OCI-LY1 (cell line): ENCODE data around the gene GNB1L.

Source experiments
- H2AFZ ChIP-seq: fragments of 200-600 bp; sonication (generic), shearing (Covaris generic); 2 replicates; pipeline ENCODE4 v1.6.0; 2014; ENCODE audit warnings: antibody characterized with exemption, mild to moderate bottlenecking, low read length
- H3F3A ChIP-seq: fragments of 200-600 bp; sonication (generic), shearing (Covaris generic); 2 replicates; pipeline ENCODE4 v1.6.0; 2014; ENCODE audit warnings: mild to moderate bottlenecking, antibody characterized with exemption, low read length, moderate library complexity; ENCODE audit not compliant: insufficient read depth
- H3K27ac ChIP-seq: fragments of 200-600 bp; sonication (generic); 2 replicates; pipeline ENCODE4 v1.5.1; 2014; ENCODE audit warnings: low read length, mixed run types, mild to moderate bottlenecking, low read depth; ENCODE audit not compliant: poor library complexity, severe bottlenecking
- H3K27me3 ChIP-seq: fragments of 200-600 bp; sonication (generic); 2 replicates; pipeline ENCODE4 v1.6.0; 2014; ENCODE audit warnings: antibody characterized with exemption, mild to moderate bottlenecking, low read length, moderate library complexity; ENCODE audit not compliant: insufficient read depth
- H3K36me3 ChIP-seq: fragments of 200-600 bp; sonication (generic); 2 replicates; pipeline ENCODE4 v1.6.1; 2014; ENCODE audit warnings: mild to moderate bottlenecking, antibody characterized with exemption, low read length, moderate library complexity, mixed read lengths; ENCODE audit not compliant: insufficient read depth
- H3K4me1 ChIP-seq: fragments of 200-600 bp; sonication (generic); 2 replicates; pipeline ENCODE4 v1.5.1; 2014; ENCODE audit warnings: mild to moderate bottlenecking, low read length, moderate library complexity; ENCODE audit not compliant: insufficient read depth, severe bottlenecking
- H3K4me2 ChIP-seq: fragments of 200-600 bp; sonication (generic), shearing (Covaris generic); 2 replicates; pipeline ENCODE4 v1.6.1; 2014; ENCODE audit warnings: low read length
- H3K4me3 ChIP-seq: fragments of 200-600 bp; sonication (generic); 2 replicates; pipeline ENCODE4 v1.5.1; 2014; ENCODE audit warnings: low read length, low read depth, mild to moderate bottlenecking, mixed read lengths; ENCODE audit not compliant: poor library complexity, severe bottlenecking
- H3K79me2 ChIP-seq: fragments of 200-600 bp; shearing (Covaris generic); 2 replicates; pipeline ENCODE4 v1.6.1; 2016; ENCODE audit warnings: mixed run types, low read length, mixed read lengths; ENCODE audit not compliant: insufficient read depth
- H3K9ac ChIP-seq: fragments of 200-600 bp; sonication (generic), shearing (Covaris generic); 2 replicates; pipeline ENCODE4 v1.6.1; 2014; ENCODE audit warnings: mild to moderate bottlenecking, low read length, mixed read lengths
- H3K9me2 ChIP-seq: fragments of 200-600 bp; sonication (generic), shearing (Covaris generic); 2 replicates; pipeline ENCODE4 v1.6.1; 2014; ENCODE audit warnings: low read depth, mild to moderate bottlenecking, low read length, mixed read lengths
- H3K9me3 ChIP-seq: fragments of 200-600 bp; shearing (Covaris generic); 2 replicates; pipeline ENCODE4 v1.6.1; 2014; ENCODE audit warnings: low read length, mixed read lengths
- H4K20me1 ChIP-seq: fragments of 200-600 bp; sonication (generic), shearing (Covaris generic); 2 replicates; pipeline ENCODE4 v1.6.0; 2016; ENCODE audit warnings: mild to moderate bottlenecking, low read length; ENCODE audit not compliant: insufficient read depth
- CTCF ChIP-seq: fragments of 200-600 bp; sonication (generic), shearing (Covaris generic); IDR thresholded peaks from 2 replicates; pipeline ENCODE4 v1.5.1; 2017; ENCODE audit warnings: mild to moderate bottlenecking, antibody characterized with exemption, low read length, moderate library complexity, mixed read lengths
- EZH2 ChIP-seq: fragments of 200-600 bp; sonication (generic), shearing (Covaris generic); IDR thresholded peaks from 2 replicates; pipeline ENCODE4 v1.8.0; 2017; ENCODE audit warnings: borderline replicate concordance, mixed run types, mild to moderate bottlenecking, antibody characterized with exemption, low read length, moderate library complexity, mixed read lengths

GNB1L gene

GRCh38 chr22:19789828-19790227 is 64.8 kb downstream of the GNB1L start:
- Histone ChIP-seq H3K9me3 (0 out of 2 replicates have a peak, but pooled peaks cover 4% of the 10 kb centered on the region), H3K4me2 (no peak overlapping the region), H3K27ac (no peak overlapping the region), H2AFZ (no peak overlapping the region), H3K79me2 (no peaks in the 10 kb centered on the region), H3K4me1 (no peaks in the 10 kb centered on the region), H3F3A (no peaks in the 10 kb centered on the region), H3K4me3 (no peak overlapping the region), H3K9ac (no peak overlapping the region), H4K20me1 (no peaks in the 10 kb centered on the region), H3K36me3 (peaks cover 7% of the 10 kb centered on the region; the same call in 1 of the 2 replicates), H3K9me2 (no peaks in the 10 kb centered on the region), H3K27me3 (no peaks in the 10 kb centered on the region)
- TF ChIP-seq EZH2 (no peak), CTCF (no peak)

GRCh38 chr22:19789406-19789805 is 65.3 kb downstream of the GNB1L start:
- Histone ChIP-seq H2AFZ (no peak overlapping the region), H3K36me3 (peaks cover 7% of the 10 kb centered on the region; the same call in 1 of the 2 replicates), H3K4me1 (no peaks in the 10 kb centered on the region), H3K79me2 (no peaks in the 10 kb centered on the region), H3K4me3 (no peak overlapping the region), H3K9me2 (no peaks in the 10 kb centered on the region), H3K27ac (no peak overlapping the region), H3K27me3 (no peaks in the 10 kb centered on the region), H3K9me3 (0 out of 2 replicates have a peak, but pooled peaks cover 4% of the 10 kb centered on the region), H3K9ac (no peak overlapping the region), H3K4me2 (no peak overlapping the region), H3F3A (no peaks in the 10 kb centered on the region), H4K20me1 (no peaks in the 10 kb centered on the region)
- no peak for TF ChIP-seq CTCF
- no peak for TF ChIP-seq EZH2

- Histone ChIP-seq H3K9ac (no peak overlapping the region), H3K4me2 (no peak overlapping the region), H3F3A (no peaks in the 10 kb centered on the region), H3K27ac (no peak overlapping the region), H3K9me2 (no peaks in the 10 kb centered on the region), H3K27me3 (no peaks in the 10 kb centered on the region), H3K79me2 (no peaks in the 10 kb centered on the region), H3K36me3 (peaks cover 7% of the 10 kb centered on the region; the same call in 1 of the 2 replicates), H3K4me1 (no peaks in the 10 kb centered on the region), H3K4me3 (no peak overlapping the region), H2AFZ (no peak overlapping the region), H3K9me3 (0 out of 2 replicates have a peak, but pooled peaks cover 4% of the 10 kb centered on the region), H4K20me1 (no peaks in the 10 kb centered on the region)
- TF ChIP-seq CTCF: no peak
- TF ChIP-seq EZH2: no peak
Observed at GRCh38 chr22:19788661-19789225, 65.9 kb downstream of the GNB1L start.
